Epithelial cell of esophagus (primary cell): Measurements from ENCODE around the gene ERC2.

Experiments used
- DNase-seq: peaks from one replicate; pipeline ENCODE4 v3.0.0; 2010; ENCODE audit warnings: low read depth
- H3K4me3 ChIP-seq: 2 replicates; pipeline ENCODE4 v1.5.1; 2011; ENCODE audit warnings: mild to moderate bottlenecking, low read length, control low read depth
- TF ChIP-seq, protein P1 (sequence below): IDR thresholded peaks from 2 replicates; pipeline ENCODE4 v1.5.1; 2011; ENCODE audit warnings: low read depth, mild to moderate bottlenecking, low read length, control low read depth, inconsistent platforms; ENCODE audit not compliant: insufficient read depth; ENCODE audit errors: missing control alignments

ERC2 gene

DNA sequence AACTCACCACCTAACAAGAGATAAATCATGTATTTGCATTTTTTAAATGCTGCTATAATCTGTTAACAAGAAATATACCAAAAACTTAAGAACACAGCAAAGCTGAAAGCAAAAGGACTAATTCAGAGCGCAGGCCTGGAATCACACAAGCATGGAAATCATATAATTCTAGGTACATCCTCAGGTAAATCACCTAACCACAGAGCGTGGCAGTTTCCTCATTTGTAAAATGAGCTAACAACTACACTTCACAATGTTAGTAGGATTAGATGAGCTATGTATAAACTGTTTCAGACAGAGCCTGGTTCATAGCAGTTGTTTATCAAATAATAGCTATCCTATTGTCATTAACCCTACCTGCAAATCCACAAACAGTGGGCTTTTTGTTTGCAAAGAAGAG is 146.4 kb downstream of the ERC2 start:
- no peak overlapping the region for H3K4me3 ChIP-seq
- TF ChIP-seq, protein P1, sequence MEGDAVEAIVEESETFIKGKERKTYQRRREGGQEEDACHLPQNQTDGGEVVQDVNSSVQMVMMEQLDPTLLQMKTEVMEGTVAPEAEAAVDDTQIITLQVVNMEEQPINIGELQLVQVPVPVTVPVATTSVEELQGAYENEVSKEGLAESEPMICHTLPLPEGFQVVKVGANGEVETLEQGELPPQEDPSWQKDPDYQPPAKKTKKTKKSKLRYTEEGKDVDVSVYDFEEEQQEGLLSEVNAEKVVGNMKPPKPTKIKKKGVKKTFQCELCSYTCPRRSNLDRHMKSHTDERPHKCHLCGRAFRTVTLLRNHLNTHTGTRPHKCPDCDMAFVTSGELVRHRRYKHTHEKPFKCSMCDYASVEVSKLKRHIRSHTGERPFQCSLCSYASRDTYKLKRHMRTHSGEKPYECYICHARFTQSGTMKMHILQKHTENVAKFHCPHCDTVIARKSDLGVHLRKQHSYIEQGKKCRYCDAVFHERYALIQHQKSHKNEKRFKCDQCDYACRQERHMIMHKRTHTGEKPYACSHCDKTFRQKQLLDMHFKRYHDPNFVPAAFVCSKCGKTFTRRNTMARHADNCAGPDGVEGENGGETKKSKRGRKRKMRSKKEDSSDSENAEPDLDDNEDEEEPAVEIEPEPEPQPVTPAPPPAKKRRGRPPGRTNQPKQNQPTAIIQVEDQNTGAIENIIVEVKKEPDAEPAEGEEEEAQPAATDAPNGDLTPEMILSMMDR = no peak
- DNase-seq = no peak

GRCh38 chr3:56321383-56321782 is 146.9 kb downstream of the ERC2 start:
- TF ChIP-seq, protein P1 = no peak
- H3K4me3 ChIP-seq = no peak overlapping the region
- no peak for DNase-seq

DNA sequence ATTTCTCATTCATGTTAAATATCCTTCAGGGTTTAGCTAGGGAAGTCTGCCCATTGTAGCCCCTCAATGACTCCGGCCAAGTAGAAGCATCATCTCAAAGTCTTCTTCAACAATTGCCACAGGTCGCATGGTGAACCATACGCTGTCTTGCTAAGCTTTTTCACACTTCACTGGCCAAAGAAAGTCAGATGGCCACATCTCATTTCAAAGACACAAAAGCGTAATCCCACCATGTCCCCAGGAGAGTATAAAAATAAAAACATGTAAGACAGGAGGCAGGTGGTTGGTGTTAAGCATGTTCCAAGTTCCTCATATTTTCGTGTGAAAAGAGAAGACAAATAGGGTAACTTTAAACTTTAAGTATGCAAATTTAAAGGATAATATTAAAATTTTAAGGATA is 147.4 kb downstream of the ERC2 start:
- TF ChIP-seq, protein P1 = no peak

DNA sequence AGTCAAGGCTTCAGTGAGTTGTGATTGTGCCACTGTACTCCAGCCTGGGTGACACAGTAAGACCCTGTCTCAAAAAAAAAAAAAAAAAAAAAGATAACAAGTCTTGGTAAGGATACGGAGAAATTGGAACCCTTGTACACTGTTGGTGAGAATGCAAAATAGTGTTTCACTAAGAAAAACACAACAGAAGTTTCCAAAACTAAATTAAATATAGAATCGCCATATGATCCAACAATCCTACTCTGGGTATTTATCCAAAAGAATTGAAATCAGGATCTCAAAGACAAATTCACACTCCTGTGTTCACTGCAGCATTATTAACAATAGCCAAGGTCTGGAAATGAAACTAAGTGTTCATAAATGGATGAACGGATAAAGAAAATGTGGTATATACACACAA is 149.4 kb downstream of the ERC2 start:
- no peak for DNase-seq
- TF ChIP-seq, protein P1 = no peak
- no peak overlapping the region for H3K4me3 ChIP-seq

More for the DNA sequence above, 147.4 kb downstream of the ERC2 start:
- no peak for DNase-seq
- no peak overlapping the region for H3K4me3 ChIP-seq

GRCh38 chr3:56316944-56317343 is 151.3 kb downstream of the ERC2 start:
- DNase-seq = no peak
- no peak overlapping the region for H3K4me3 ChIP-seq
- TF ChIP-seq, protein P1 = no peak

DNA sequence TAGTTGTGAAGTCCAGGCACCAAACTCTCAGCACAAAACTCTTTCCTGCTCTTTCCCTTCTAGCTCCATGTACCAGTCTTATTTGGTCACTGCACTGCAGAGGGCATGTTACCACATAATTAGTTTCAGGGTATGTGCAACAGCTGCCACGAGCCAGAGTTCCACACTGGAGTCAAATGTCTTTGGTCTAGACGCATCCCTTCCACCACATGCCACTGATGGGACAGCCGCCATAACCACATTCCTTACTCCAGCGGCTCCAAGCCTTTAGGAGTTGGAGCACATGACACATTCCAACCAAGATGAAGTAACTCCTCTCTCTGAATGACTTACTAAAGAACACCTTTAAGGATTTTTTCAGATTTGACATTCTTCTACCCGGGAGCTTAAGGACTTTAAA is 153.4 kb downstream of the ERC2 start:
- H3K4me3 ChIP-seq = no peak overlapping the region
- peak; percentile 24 for DNase-seq
- TF ChIP-seq, protein P1 = no peak

DNA sequence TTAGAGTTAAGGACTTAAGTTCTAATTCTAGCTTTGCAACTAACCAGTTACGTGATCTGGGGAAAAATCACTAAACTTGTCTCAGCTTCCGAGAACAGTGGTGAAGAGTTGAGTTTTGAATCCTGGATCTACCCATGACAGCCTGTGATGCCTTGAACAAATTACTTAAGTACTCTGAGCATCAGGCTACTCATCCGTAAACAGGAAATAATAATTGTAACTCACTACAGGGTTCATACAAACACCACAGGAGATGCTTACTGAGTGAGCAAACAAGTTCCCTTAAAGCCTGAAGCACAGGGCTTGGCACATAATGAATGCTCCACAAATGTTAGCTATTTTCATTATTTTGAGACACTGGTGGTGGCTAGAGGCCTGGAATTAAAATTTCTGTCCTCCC is 158.8 kb downstream of the ERC2 start:
- TF ChIP-seq, protein P1 = no peak
- no peak for DNase-seq
- H3K4me3 ChIP-seq = no peak overlapping the region
